IMR-90 (cell line): ENCODE results near the gene SLC25A38. TPM values are rescaled to one million over a fixed set of nuclear protein-coding genes. Genes with fewer than 3 reads are reported as not detected.

Source experiments
- ATAC-seq: fragments of 200-7000 bp; cut with Tn5 transposase; 2 replicates; pipeline ENCODE4 v1.9.1; 2020; ENCODE audit warnings: low read depth, mild to moderate bottlenecking, moderate library complexity
- BruUV-seq: library from RNA; stranded (reverse); fragments of 400-500 nt; replicated peaks from 2 replicates; lab custom pipeline; 2021; lab: Mats Ljungman, UMichigan
- CTCF ChIA-PET: fragments of 300-600 bp; formaldehyde crosslinking; extraction: SDS; loops from one replicate; lab custom pipeline; 2021; ENCODE audit warnings: antibody characterized with exemption; lab: Yijun Ruan, JAX
- POLR2A ChIA-PET: fragments of 300-600 bp; sonication (Branson Sonifier 250); formaldehyde crosslinking; loops from one replicate; lab custom pipeline; 2022; ENCODE audit warnings: antibody characterized with exemption; ENCODE audit not compliant: unreplicated experiment; lab: Charles Lee
- DNase-seq: peaks from one replicate; pipeline ENCODE4 v3.0.0; 2013
- H2AFZ ChIP-seq: replicated peaks from 2 replicates; pipeline ENCODE3; 2013; ENCODE audit warnings: low read length, mild to moderate bottlenecking; ENCODE audit not compliant: poor library complexity
- H2AK5ac ChIP-seq: 2 replicates; pipeline ENCODE4 v1.6.1; 2013; ENCODE audit warnings: low read depth, low read length, inconsistent platforms
- H2AK9ac ChIP-seq: replicated peaks from 2 replicates; pipeline ENCODE3; 2013; ENCODE audit warnings: mild to moderate bottlenecking, low read depth, low read length, moderate library complexity; ENCODE audit not compliant: poor library complexity
- H2BK120ac ChIP-seq: 2 replicates; pipeline ENCODE4 v1.6.1; 2013; ENCODE audit warnings: low read depth, low read length, inconsistent platforms
- H2BK15ac ChIP-seq: 3 replicates; pipeline ENCODE4 v1.6.1; 2013; ENCODE audit warnings: low read depth, low read length, inconsistent platforms
- H2BK20ac ChIP-seq: 2 replicates; pipeline ENCODE4 v1.6.1; 2013; ENCODE audit warnings: low read depth, mild to moderate bottlenecking, inconsistent platforms, low read length, moderate library complexity
- H2BK5ac ChIP-seq: 2 replicates; pipeline ENCODE4 v1.6.1; 2013; ENCODE audit warnings: mild to moderate bottlenecking, low read depth, low read length, inconsistent platforms; ENCODE audit not compliant: poor library complexity, severe bottlenecking
- H3K14ac ChIP-seq: replicated peaks from 2 replicates; pipeline ENCODE4 v1.6.1; 2013; ENCODE audit warnings: low read depth, low read length, inconsistent platforms
- H3K18ac ChIP-seq: 2 replicates; pipeline ENCODE4 v1.6.1; 2013; ENCODE audit warnings: low read depth, low read length, control low read depth
- H3K23ac ChIP-seq: 2 replicates; pipeline ENCODE4 v1.6.1; 2013; ENCODE audit warnings: low read depth, low read length, inconsistent platforms
- H3K27ac ChIP-seq: 2 replicates; pipeline ENCODE4 v1.5.1; 2013; ENCODE audit warnings: mild to moderate bottlenecking, control low read depth, low read length; ENCODE audit not compliant: insufficient read depth
- H3K27me3 ChIP-seq: 2 replicates; pipeline ENCODE4 v1.6.1; 2013; ENCODE audit warnings: low read length; ENCODE audit not compliant: control insufficient read depth, insufficient read depth
- H3K36me3 ChIP-seq: 2 replicates; pipeline ENCODE4 v1.6.1; 2013; ENCODE audit warnings: low read length, mixed read lengths; ENCODE audit not compliant: control insufficient read depth, insufficient read depth
- H3K4ac ChIP-seq: 2 replicates; pipeline ENCODE4 v1.6.1; 2013; ENCODE audit warnings: low read depth, low read length, inconsistent platforms
- H3K4me1 ChIP-seq: 2 replicates; pipeline ENCODE4 v1.6.1; 2013; ENCODE audit warnings: low read length, mixed read lengths; ENCODE audit not compliant: control insufficient read depth, insufficient read depth
- H3K4me2 ChIP-seq: 2 replicates; pipeline ENCODE4 v1.6.1; 2013; ENCODE audit warnings: low read depth, mild to moderate bottlenecking, control low read depth, low read length, moderate library complexity
- H3K4me3 ChIP-seq: 2 replicates; pipeline ENCODE4 v1.5.1; 2013; ENCODE audit warnings: low read depth, mild to moderate bottlenecking, control low read depth, low read length, moderate library complexity; ENCODE audit not compliant: insufficient read depth
- H3K56ac ChIP-seq: 2 replicates; pipeline ENCODE4 v1.6.1; 2013; ENCODE audit warnings: low read length, inconsistent platforms; ENCODE audit not compliant: insufficient read depth; ENCODE audit errors: extremely low read depth
- H3K79me1 ChIP-seq, 2 experiments: 2 replicates each; pipeline ENCODE4 v1.6.1; 2013; ENCODE audit warnings: low read length in 2 of 2, inconsistent platforms in 1 of 2, low read depth in 1 of 2
- H3K9ac ChIP-seq: 2 replicates; pipeline ENCODE4 v1.6.1; 2013; ENCODE audit warnings: low read depth, low read length, control low read depth
- H3K9me1 ChIP-seq: 2 replicates; pipeline ENCODE4 v1.6.1; 2013; ENCODE audit warnings: low read length, inconsistent platforms; ENCODE audit not compliant: insufficient read depth
- H3K9me3 ChIP-seq: 2 replicates; pipeline ENCODE4 v1.6.1; 2013; ENCODE audit warnings: low read length; ENCODE audit not compliant: control insufficient read depth, insufficient read depth
- H4K20me1 ChIP-seq: 2 replicates; pipeline ENCODE4 v1.6.1; 2013; ENCODE audit warnings: low read length, inconsistent platforms; ENCODE audit not compliant: insufficient read depth
- H4K5ac ChIP-seq: 2 replicates; pipeline ENCODE4 v1.6.1; 2013; ENCODE audit warnings: mild to moderate bottlenecking, low read depth, low read length, control low read depth
- H4K8ac ChIP-seq, 2 experiments: 2 replicates each; pipeline ENCODE4 v1.6.1; 2013; ENCODE audit warnings: low read depth in 2 of 2, low read length in 2 of 2, control low read depth in 1 of 2, inconsistent platforms in 1 of 2
- H4K91ac ChIP-seq: 2 replicates; pipeline ENCODE4 v1.6.1; 2013; ENCODE audit warnings: low read depth, low read length, inconsistent platforms; ENCODE audit not compliant: insufficient read depth
- BHLHE40 ChIP-seq: fragments of 150-350 bp; IDR thresholded peaks from 2 replicates; pipeline ENCODE4 v1.6.1; 2016; ENCODE audit warnings: mild to moderate bottlenecking, low read depth, low read length
- CHD1 ChIP-seq: IDR thresholded peaks from 2 replicates; pipeline ENCODE4 v1.6.1; 2012; ENCODE audit warnings: low read depth, low read length, improper control_type of control experiment
- CTCF ChIP-seq: conservative IDR thresholded peaks from 2 replicates; pipeline ENCODE4 v1.5.1; 2012; ENCODE audit warnings: mild to moderate bottlenecking, low read depth, low read length, improper control_type of control experiment
- ELK1 ChIP-seq: fragments of 150-350 bp; IDR thresholded peaks from 2 replicates; pipeline ENCODE4 v1.6.1; 2016; ENCODE audit warnings: low read depth, mild to moderate bottlenecking, low read length, moderate library complexity, borderline replicate concordance
- FOS ChIP-seq: fragments of 150-350 bp; IDR thresholded peaks from 2 replicates; pipeline ENCODE4 v1.6.1; 2016; ENCODE audit warnings: low read depth, low read length
- MAFK ChIP-seq: IDR thresholded peaks from 2 replicates; pipeline ENCODE4 v1.6.1; 2012; ENCODE audit warnings: low read depth, low read length, improper control_type of control experiment
- MAZ ChIP-seq: IDR thresholded peaks from 2 replicates; pipeline ENCODE4 v1.6.1; 2012; ENCODE audit warnings: low read depth, mild to moderate bottlenecking, low read length, improper control_type of control experiment, moderate library complexity, borderline replicate concordance
- MXI1 ChIP-seq: IDR thresholded peaks from 2 replicates; pipeline ENCODE4 v1.6.1; 2012; ENCODE audit warnings: low read depth, mild to moderate bottlenecking, low read length, moderate library complexity, borderline replicate concordance
- NFE2L2 ChIP-seq: fragments of 150-350 bp; IDR thresholded peaks from 2 replicates; pipeline ENCODE4 v1.6.1; 2016; ENCODE audit warnings: low read depth, mild to moderate bottlenecking, low read length
- POLR2A ChIP-seq: IDR thresholded peaks from 2 replicates; pipeline ENCODE4 v1.6.1; 2012; ENCODE audit warnings: mild to moderate bottlenecking, low read depth, low read length
- RAD21 ChIP-seq: IDR thresholded peaks from 2 replicates; pipeline ENCODE4 v1.6.1; 2012; ENCODE audit warnings: low read length, improper control_type of control experiment
- RCOR1 ChIP-seq: IDR thresholded peaks from 2 replicates; pipeline ENCODE4 v1.6.1; 2012; ENCODE audit warnings: mild to moderate bottlenecking, low read length, improper control_type of control experiment; ENCODE audit not compliant: insufficient replicate concordance
- RFX5 ChIP-seq: IDR thresholded peaks from 2 replicates; pipeline ENCODE4 v1.8.0; 2012; ENCODE audit warnings: low read depth, mild to moderate bottlenecking, low read length, moderate library complexity
- SMC3 ChIP-seq: fragments of 150-350 bp; IDR thresholded peaks from 2 replicates; pipeline ENCODE4 v1.6.1; 2016; ENCODE audit warnings: low read depth, mild to moderate bottlenecking, antibody characterized with exemption, low read length, moderate library complexity
- WGBS, 2 experiments: methylation state at CpG; one replicate each; pipeline versions ENCODE4 v1.1.5 to v1.1.7; 2013; ENCODE audit warnings: missing lambda C conversion rate in 2 of 2; ENCODE audit not compliant: insufficient read length in 1 of 2; ENCODE audit errors: extremely low coverage in 2 of 2; 5-methylcytosine and 5-hydroxymethylcytosine counted together
- dilution Hi-C: fragments of 300-500 bp; cut with HindIII; formaldehyde crosslinking; loops from one replicate; pipeline ENCODE4 v1.14.3; 2018; ENCODE audit warnings: low sequenced_read_pairs; ENCODE audit not compliant: unreplicated experiment
- in situ Hi-C: fragments of 300-500 bp; cut with MboI; formaldehyde crosslinking; loops from 3 replicates; pipeline ENCODE4 v1.14.3; 2019; ENCODE audit warnings: low sequenced_read_pairs, inconsistent platforms, mixed read lengths
- intact Hi-C: fragments of 100-400 bp; cut with micrococcal nuclease; formaldehyde crosslinking; loops from 2 replicates; pipeline ENCODE4 v1.10.0; 2022
- polyA plus RNA-seq, 3 experiments: library from polyadenylated mRNA; depleted of rRNA; stranded (reverse); fragments of >200 nt; gene quantifications; 2 replicates each; pipeline ENCODE4 v1.2.3, GENCODE V29; 2012; ENCODE audit warnings: low replicate concordance in 1 of 3
- total RNA-seq: library from RNA; depleted of rRNA; stranded (reverse); fragments of >200 nt; gene quantifications from 2 replicates; pipeline ENCODE4 v1.2.3, GENCODE V29; 2012

SLC25A38 gene
- total and polyA plus RNA-seq, 2 of the 4 experiments (the other 2 are of a cell fraction) = 17.4 to 22.6 TPM

GRCh38 chr3:39383881-39384664 lies 903 bp downstream of the SLC25A38 start:
- Histone ChIP-seq H3K4ac (peak overlapping the region; percentile 85), H3K4me3 (peak overlapping the region; percentile 97), H2AFZ (peak overlapping the region; percentile 98), H3K4me2 (peak overlapping the region; percentile 68), H3K9me3 (no peaks in the 10 kb centered on the region), H3K9ac (peak overlapping the region; percentile 80), H4K8ac (peak overlapping the region; percentile 21 to 81; a peak in 3 of 4 replicates), H2AK9ac (peak overlapping the region; percentile 95), H3K79me1 (peaks cover 22 to 55% of the 10 kb centered on the region in 2 experiments), H3K9me1 (peaks cover 17% of the 10 kb centered on the region; the same call in 1 of the 2 replicates), H2AK5ac (no peak overlapping the region), H2BK20ac (no peak overlapping the region), H3K56ac (no peak overlapping the region), H2BK120ac (no peak overlapping the region), H3K23ac (peak overlapping the region; percentile 96; the same call in 1 of the 2 replicates), H4K20me1 (peaks cover 43% of the 10 kb centered on the region), H3K27me3 (no peaks in the 10 kb centered on the region), H3K36me3 (no peaks in the 10 kb centered on the region), H2BK15ac (no peak overlapping the region), H4K91ac (no peak overlapping the region; the same call in 1 of the 2 replicates), H2BK5ac (peak overlapping the region; percentile 51), H3K27ac (peak overlapping the region; percentile 83), H4K5ac (peak overlapping the region; percentile 50; the same call in 1 of the 2 replicates), H3K18ac (no peak overlapping the region; the same call in 1 of the 2 replicates), H3K4me1 (peaks cover 5% of the 10 kb centered on the region; the same call in 1 of the 2 replicates), H3K14ac (peak overlapping the region; percentile 79)
- DNase-seq (peak; percentile 88), ATAC-seq (peak; percentile 90)
- ChIA-PET POLR2A (no interaction called here), CTCF (no interaction called here)
- 1% methylated on average over 49 of the region's 66 CpGs; no CpG with 5 or more reads in 1 of the 2 experiments for WGBS, 2 experiments
- BruUV-seq = no TSS peak
- in situ Hi-C loops (no loop called here), dilution Hi-C loops (no loop called here), intact Hi-C loops (loop anchor here (1.0 to 5.0 kb wide), 2 partner anchors 22 to 277 kb away; partner anchors contain the start of genes GORASP1, RPSA and TTC21A)
- TF ChIP-seq CHD1 (no peak), POLR2A (peak; percentile 81), RAD21 (no peak), RCOR1 (no peak), FOS (peak; percentile 77), SMC3 (no peak), RFX5 (peak; percentile 50; the same call in 1 of the 2 replicates), NFE2L2 (no peak), MAZ (no peak), MXI1 (peak; percentile 98), BHLHE40 (no peak), MAFK (no peak), ELK1 (no peak), CTCF (no peak; the same call in 1 of the 2 replicates)
